Suprapubic skin (tissue), 4 donors: ENCODE measurements around the gene OR13C5.

Source experiments
- EP300 ChIP-seq: sonication (generic); formaldehyde crosslinking; IDR thresholded peaks from one replicate; pipeline ENCODE4 v1.6.1; 2017; ENCODE audit warnings: antibody characterized with exemption
- POLR2A ChIP-seq, 2 donors: fragments of 450-650 bp; IDR thresholded peaks; one replicate each; pipeline ENCODE4 v1.6.1; 2017; ENCODE audit warnings: antibody characterized with exemption in 2 of 2, mild to moderate bottlenecking in 2 of 2, moderate library complexity in 2 of 2
- POLR2AphosphoS5 ChIP-seq, 3 donors: sonication (generic); formaldehyde crosslinking; IDR thresholded peaks; one replicate each; pipeline ENCODE4 v1.6.1; 2017; ENCODE audit warnings: antibody characterized with exemption in 3 of 3
- TF ChIP-seq, protein P1 (sequence below), 2 donors: fragments of 200-600 bp in 1 of 2; fragments of 450-650 bp in 1 of 2; sonication (generic) in 1 of 2; IDR thresholded peaks; one replicate each; pipeline ENCODE4 v1.5.1; 2016 to 2019; ENCODE audit warnings: antibody characterized with exemption in 2 of 2, mild to moderate bottlenecking in 1 of 2, moderate library complexity in 1 of 2

DNA sequence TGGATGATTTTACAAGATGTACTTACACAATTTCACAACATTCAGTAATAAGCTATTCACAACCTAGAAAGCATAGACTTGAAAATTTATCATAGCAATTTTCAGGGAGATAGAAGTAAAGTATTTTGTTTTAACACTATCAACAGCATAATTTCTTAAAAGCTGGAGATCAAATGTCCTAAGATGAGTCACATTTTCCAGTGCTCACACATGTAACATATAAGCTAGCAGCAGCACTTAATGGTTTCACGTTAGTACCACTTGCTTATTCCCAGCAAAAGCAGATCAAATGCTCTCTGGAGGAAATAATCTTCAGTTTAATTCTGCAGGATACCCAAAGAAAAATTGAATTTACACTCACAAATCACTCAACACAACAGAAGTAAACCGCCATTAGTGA, 23.8 kb downstream of the OR13C5 start:
- TF ChIP-seq, protein P1, sequence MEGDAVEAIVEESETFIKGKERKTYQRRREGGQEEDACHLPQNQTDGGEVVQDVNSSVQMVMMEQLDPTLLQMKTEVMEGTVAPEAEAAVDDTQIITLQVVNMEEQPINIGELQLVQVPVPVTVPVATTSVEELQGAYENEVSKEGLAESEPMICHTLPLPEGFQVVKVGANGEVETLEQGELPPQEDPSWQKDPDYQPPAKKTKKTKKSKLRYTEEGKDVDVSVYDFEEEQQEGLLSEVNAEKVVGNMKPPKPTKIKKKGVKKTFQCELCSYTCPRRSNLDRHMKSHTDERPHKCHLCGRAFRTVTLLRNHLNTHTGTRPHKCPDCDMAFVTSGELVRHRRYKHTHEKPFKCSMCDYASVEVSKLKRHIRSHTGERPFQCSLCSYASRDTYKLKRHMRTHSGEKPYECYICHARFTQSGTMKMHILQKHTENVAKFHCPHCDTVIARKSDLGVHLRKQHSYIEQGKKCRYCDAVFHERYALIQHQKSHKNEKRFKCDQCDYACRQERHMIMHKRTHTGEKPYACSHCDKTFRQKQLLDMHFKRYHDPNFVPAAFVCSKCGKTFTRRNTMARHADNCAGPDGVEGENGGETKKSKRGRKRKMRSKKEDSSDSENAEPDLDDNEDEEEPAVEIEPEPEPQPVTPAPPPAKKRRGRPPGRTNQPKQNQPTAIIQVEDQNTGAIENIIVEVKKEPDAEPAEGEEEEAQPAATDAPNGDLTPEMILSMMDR (IDR thresholded peaks at IDR 0.05), result no peak
- TF ChIP-seq POLR2A (IDR thresholded peaks at IDR 0.05) (no peak), POLR2AphosphoS5 (IDR thresholded peaks at IDR 0.05) (no peak), EP300 (no peak)
